Anterior cingulate cortex (tissue), 58 donors: ENCODE data around the gene CAMTA1.
A peak's percentile ranks its signal among the peaks of the same experiment; 100 is the strongest.

Source experiments
- DNase-seq, 58 donors: peaks; one replicate each; lab custom pipeline; 2025; lab: John Stamatoyannopoulos, UW

CAMTA1 gene

DNA sequence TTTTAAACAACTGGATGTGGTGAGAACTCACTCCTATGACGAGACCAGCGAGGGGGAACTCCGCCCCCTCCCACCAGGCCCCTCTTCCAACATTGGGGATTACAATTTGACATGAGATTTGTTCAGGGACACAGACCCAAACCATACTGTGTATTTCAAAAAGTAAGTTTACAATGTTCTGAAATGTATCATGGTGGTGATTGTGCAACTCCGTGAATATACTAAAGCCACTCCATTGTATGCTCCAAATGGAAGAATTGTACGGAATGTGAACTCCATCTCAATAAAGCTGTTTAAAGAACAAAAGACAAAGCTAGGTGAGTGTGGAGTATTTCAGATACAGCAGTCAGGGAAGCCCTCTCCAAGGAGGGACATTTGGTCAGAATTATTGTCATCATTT is 553.8 kb downstream of the CAMTA1 start:
- no peak for DNase-seq

DNA sequence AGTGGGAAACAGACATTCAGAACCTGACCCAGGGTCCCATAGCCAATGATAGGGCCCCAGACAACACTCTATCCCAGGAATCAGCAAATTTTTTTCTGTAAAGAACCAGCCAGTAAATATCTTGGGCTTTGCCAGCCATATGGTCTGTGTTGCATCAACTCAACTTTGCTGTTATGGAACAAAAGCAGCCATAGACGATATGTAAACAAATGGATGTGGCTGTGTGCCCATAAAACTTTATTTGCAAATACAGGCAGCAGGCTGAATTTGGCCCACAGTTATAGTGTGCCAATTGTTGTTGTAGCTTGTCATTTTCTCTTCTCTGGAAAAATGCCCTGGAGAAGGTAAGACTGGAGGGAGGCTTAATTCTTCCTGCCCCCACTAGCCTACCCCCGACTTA is 554.7 kb downstream of the CAMTA1 start:
- DNase-seq, result no peak

DNA sequence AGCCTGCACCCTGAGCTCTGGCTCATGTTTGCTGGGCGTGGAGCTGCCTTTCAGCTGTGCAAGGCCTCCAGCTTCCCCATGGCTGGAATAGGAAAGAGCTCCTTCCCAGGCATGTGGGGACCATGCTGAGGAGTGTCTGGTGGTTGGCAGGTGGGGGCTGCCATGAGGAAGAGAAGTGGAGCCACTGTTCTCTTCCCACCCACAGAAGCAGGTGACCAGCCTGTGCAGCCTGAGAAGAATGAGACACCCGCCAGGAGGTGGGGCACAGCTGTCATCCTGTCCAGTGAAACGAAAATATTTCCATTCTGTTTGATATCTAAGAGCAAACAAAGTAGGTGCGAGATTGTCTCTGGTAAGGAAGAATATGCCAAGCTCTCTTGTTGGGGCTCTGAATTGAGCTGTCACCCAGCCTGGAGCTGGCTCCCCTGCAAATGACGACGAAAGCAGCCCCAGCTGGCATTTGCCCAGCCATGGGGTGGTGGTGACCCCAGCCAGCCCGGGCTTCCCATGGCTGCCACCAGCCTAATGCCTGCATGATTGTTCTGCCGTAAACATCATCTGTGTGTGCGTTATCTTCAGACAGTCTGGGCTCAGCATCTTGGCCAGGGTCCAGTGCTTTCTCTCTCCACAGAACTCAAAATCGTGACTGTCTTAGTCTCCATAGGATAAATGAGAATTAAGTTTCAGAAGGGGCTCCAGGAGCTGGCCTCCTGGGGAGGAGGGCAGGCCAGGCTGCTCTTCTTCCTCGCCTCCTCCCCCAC is 556.1 kb downstream of the CAMTA1 start:
- peak in 25 of 58 donors; percentile 6 to 56 (median 17) for DNase-seq

DNA sequence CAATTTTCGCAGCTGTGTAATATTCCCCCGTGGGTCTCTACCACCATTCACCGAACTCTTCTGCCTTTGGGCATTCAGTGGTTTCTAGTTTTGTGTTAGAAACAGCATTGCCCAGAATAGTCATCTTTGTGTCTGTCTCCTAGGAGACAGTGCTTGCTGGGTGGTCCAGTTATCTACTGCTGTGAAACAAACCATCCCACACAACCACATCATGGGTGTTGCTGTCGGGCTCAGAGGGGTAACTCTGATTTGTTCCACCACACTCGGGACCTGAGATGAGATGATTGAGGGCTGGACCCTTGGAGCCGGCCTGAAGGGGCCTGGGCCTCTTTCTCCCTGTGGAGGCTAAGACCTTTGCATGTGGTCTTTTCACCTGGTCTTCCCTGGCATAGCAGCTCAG is 558.6 kb downstream of the CAMTA1 start:
- no peak for DNase-seq

DNA sequence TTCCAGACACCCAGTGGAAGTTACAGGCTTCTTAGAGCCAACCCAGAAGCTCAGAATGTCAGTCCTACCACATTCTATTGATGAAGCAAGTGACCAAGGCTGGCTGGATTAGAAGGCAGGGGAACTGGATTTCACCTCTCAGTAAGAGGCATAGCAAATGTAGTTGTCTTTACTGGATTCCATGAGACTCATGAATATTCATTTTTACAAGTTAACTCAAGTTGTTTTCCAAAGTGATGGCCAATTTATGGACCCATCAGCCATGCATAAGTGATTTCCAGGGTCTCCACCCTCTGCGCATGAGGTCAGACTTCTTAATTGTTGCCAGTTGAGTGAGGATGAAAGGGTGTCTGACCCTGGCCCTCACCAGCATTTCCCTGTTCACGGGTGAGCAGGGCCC is 559.0 kb downstream of the CAMTA1 start:
- DNase-seq, result no peak

DNA sequence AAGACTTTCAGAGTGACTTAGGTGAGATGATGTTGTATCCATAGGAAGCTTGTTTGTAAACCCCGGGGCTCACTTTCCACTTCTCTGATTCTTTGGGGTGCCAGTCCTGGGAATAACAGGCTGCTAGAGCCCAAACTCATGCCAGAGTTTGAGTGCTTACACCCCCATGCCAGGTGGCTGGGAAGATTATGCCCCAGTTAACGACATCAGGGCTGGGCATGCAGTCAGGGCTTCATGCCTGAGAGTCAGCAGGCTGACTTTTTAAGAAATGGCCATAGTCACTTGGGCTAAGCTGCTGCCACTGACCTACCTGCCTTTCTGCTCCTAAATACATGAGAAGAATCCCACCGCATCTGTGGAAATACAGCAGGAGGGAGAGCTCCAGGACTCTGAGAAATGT is 560.3 kb downstream of the CAMTA1 start:
- DNase-seq, result no peak

DNA sequence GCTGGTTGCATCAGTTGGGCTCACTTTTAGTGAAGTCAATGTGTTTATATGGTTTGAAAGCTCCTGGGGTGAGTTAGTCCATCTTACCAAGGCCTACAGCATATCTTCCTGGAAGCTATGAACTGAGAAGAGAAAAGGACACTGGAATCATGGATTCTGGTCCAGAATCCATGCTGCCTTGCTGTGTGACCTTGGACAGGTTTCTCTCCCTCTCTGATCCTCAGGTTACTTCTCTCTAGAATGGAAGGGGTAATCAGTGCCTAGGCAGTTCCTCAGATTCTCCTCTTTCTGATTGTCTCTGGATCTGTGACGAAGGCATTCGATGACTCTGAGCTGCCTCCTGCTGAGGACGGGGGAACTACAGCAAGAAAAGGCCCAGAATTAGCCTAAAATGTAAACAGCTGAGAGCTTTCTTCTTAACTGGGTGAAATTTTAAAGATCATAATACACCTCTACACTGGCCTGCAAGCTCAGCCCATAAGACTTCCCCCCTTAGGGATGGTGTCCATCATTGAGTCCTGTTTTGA is 560.9 kb downstream of the CAMTA1 start:
- DNase-seq, result no peak

DNA sequence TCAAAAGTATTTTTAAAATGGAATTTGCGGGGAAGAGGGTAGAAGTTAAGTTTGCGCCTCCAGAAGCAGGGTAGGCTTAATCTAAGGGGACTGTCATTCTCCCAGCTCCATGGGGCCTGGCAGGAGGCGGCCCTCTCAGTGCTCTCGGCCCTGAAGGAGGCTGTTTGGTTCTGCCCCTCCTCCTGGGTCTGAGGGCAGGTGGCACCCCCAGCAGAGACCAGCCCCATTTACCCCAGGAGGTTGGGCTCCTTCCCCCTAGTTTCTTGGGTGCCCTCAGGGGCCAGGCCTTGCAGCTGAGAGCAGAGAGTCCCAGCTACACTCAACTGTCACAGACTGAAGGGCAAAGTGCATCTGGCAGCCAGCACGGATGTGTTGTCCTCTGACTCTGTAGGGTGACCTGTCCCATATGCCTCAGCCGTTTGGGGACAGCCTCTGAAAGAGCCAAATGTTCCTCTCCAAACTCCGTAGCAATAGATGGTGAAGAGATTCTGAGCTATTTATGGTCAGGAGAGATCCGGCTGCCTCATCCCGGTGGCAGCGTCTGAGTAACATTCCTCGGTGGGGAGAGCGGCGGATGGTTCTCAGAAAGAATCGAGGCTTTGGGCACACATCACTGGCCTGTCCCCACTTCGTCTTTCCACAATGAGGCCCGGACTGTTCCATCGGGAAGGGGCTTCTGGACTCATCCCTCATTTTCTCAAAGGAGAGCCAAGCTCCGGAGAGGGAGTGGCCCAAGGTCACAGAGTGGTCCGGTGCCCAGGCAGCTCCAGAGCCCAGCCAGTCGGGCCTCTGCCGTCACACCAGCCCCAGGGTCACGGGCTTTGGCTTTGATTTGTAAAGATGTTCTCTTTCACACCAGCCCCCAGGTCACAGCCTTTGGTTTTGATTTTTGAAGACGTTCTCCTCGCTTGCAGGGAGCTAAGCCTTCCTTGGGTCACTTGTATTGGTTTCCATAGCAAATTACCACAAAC is 561.6 kb downstream of the CAMTA1 start:
- DNase-seq, result no peak

DNA sequence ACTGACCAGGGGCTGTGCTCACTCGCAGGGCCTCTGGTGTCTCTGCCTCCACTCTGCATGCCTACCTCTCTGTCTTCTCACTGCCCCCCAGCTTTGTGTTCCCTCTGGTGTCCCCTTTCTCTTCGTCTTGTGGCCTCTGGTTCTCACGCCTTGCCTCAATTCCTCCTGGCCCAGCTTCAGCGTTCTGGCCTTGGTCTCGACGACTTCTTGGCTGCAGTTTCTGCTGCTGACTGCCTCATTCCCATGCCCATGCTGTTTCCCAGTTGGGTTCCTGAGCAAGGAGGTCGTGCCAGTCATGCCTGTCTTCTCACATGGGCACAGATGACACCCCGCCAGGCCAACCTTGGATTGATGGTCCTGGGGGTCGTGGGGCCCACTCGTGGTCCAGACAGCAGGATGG is 562.8 kb downstream of the CAMTA1 start:
- no peak for DNase-seq

DNA sequence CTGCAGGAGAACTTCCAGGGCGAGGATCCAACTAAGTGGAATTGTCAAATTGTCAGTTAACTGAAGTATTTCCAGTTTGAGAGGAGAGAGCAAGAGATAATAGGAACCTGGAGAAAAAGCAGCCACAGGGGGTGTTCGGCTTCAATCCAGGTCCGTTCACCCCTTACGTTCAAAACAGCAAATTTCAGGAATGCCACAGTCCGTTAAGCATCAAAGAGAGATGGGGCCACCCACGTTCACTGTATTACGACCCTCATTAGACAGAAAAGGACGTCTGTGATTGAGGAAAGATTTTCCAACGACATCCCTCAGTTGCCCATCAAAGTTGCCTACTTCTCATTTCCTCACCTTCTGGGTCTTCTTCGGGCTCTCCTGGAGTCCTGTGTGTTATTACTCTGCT is 563.3 kb downstream of the CAMTA1 start:
- no peak for DNase-seq

DNA sequence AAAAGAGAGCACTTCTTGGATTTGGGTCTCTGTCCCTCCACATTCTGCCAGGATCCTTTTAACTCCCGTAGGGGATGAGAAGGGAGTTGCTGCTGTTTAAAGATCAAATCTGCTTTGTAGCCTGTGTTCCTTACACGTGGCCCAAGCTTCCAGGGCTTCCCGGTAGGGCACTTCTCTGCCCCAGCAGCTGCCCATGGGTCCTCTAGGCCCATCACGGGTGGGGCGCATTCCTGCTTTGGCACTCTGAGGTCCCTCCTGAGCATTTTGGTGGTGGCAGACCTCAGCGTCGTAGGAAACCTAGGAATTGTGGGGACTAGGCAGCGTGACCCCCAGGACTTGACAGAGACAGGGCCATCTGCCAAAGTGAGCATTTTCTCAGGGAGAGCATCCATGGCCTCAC is 565.5 kb downstream of the CAMTA1 start:
- DNase-seq, result no peak

DNA sequence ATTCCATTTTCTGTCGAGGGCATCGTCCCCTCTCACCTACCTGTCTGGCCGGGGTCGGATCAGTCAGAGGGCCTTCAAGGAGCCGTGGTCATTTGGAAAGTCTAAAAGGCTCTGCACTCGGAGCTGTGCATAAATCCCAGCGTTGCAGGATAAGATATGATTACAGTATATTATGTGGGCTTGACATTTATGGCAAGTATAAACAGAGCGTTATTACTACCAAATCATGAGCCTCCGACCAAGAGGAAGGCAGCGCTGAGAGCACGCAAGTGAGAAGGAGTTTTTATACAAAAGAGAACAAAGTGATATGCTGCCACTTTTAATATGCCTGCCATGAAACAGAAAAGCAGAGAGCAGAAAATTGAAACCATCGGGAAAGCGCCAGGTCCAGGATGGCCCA is 566.4 kb downstream of the CAMTA1 start:
- DNase-seq, result no peak

DNA sequence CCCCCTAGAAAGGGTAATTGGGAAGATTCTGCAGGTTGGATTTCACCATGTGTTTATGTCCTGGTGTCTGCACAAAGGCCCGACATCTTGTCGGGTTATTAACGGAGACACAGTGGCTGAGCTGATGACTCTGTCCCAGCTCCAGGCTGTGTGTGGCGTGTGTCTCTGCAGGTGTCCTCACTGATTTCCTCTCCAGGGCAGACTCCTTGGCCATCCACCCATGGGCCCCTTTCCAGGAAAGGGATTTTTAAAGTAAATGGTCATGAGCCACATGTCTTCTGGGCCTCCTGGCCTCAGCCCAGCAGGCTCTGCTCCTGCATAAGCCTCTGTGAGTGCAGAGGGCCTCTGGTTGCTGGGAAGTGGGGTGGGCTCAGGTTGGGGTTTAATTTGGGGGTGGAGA is 567.1 kb downstream of the CAMTA1 start:
- DNase-seq, result no peak

DNA sequence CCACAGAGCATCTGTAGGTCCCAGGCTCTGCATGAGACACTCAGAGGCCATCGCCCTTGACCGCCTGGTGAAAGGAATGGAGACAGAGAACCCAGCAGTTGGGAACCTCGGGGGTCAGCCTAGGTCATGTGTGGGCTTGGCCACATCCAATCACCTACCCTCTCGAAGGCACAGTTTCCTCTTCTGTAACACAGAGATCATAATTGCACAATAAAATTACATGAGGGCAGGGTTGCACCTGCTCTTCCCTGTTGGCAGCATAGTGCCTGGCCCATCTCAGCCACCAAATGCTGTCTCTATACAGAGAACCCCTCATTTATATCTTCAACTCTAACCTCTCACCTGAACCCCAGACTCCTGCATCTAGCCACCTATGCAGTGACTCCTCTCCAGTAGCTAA is 567.7 kb downstream of the CAMTA1 start:
- no peak for DNase-seq

DNA sequence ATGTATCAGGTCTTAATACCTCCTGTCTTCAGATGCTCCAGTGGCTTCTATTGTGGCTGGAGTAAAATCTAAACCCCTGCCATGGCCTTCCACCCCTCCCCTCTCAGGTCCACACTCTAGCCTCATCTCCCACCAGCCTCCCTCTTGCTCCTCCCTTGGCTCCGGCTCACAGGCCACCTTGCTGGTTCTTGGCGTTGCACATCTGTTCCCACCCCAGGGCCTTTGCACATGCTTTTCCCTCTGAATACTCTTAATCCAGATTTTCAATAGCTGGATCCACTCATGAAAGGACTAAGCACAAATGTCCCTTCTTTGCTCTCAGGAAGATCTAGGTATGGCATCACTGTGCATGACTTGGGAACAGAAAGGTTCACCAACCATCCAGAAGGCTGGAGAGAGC is 570.4 kb downstream of the CAMTA1 start:
- DNase-seq, result no peak

DNA sequence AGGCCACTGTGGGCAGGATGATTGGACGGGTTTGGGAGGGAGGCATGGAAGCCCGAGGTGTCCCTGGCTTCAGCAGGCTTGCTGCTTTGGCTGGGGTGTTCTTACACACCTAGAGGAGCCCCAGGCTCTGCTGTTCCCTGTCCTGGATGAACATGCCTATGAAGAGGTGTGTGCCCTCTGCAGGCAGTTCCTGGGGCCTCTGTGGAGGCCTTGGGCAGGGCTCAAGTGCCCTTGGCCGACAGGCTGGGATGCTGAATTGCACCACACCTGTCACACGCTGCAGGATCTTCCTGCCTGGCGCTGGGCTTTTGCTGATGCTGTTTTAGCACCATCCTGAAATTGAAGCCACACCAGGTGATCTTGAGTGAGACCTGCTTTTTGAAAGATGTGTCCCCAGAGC is 570.8 kb downstream of the CAMTA1 start:
- DNase-seq, result no peak

DNA sequence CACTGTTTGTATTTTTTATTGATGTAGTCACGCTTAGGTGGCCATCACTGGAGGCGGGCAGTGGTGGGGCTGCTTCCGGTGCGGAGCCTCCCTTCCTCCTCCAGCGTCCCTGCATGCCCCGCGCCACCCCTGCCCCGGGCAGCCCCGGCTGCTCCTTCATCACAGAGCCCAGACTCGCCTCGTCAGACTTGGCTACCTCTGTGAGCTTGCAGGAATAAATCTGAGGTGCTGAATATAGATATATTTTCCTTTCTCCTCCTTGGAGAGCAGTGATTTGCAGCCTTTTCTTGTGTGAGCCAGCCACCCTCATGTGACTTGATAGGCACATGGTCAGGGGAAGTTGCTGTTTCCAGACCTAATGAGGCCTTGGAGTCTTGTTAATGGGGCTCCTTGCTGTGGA is 573.2 kb downstream of the CAMTA1 start:
- no peak for DNase-seq

DNA sequence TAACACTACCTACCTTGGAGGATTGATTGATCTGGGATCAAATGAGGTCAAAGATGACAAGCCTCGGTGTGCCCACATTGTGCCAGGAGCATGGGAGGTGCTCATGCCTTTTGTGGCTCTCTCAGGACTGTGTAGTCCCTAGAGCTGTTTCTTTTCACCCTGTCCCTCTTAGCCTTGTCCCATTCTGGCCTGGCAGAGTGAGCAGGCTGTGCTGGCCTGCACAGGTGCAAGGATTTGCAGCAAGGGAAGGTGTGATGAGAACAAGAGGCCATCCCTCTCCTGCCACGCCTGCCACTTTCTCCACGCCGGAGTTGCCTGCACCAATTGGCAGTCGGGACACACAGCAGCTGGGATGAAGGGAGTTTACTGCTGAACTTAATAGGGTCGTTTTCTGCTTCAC is 575.3 kb downstream of the CAMTA1 start:
- no peak for DNase-seq

DNA sequence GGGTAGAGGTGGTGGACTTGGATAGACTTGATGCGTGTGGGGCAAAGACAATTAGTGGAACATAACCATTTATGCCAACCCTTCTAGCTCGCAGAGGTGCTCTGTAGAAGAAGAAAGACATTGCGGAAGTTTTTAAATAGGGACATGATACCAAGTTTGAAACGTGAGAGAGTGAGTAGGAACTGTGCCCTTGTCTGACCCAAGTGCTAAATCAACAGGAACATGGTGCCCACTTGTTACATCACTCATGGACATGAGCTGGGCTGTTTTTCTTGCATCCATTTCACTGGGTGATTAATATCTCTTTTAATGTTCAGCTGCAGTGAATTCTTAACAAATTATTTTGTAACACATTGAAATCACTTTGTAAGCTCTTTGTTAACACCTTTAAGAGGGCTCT is 577.7 kb downstream of the CAMTA1 start:
- DNase-seq, result no peak

DNA sequence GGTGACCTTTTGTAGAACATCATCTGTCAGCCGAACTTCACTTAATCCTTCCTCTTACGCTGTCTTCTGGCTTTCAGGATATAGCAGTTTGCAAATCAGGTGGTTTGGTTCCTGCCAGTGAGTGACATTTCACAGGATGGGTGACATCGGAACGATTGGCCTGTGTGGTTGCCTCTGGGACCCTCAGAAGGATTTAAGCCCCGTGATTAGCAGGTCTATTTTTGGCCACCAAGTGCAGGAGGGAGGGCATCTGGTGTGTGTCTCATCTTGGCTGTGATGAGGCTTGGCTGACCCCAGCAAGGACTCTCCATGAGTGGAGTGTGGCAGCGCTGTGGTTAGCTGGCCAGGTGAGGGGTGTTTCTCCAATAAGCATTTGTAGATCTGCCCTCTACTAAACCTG is 578.2 kb downstream of the CAMTA1 start:
- no peak for DNase-seq

DNA sequence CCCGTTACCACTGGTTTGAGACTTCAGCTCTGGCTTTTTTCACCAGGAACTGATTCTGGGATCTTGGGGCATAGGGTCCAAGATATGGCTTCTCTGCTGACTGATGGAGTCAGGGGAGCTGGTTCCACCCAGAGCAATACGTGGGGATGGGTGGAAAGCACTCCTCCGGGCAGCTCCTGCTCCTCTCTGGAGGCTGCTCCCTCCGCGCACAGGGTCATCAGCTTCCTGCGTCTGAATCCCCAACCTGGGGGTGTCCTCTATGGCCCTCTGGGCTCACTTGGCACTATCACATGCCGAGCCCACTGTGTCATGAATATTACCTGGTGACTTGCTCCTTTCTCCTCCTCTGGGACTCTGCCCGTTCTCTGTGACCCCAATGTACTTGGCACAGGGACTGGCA is 580.5 kb downstream of the CAMTA1 start:
- DNase-seq, result no peak
